HepG2 (cell line): Measurements from ENCODE around the gene SUN5. TPM values are rescaled to one million over a fixed set of nuclear protein-coding genes. Genes with fewer than 3 reads are reported as not detected.
A peak's percentile ranks its signal among the peaks of the same experiment; 100 is the strongest.

Experiments
- KMT2A ChIP-seq: sonication (generic); formaldehyde crosslinking; IDR thresholded peaks from 2 replicates; pipeline ENCODE4 v1.4.0; 2020; ENCODE audit warnings: missing genetic modification reagents
- PATZ1 ChIP-seq: sonication (generic); formaldehyde crosslinking; IDR thresholded peaks from 2 replicates; pipeline ENCODE4 v1.4.0; 2020; ENCODE audit warnings: missing genetic modification reagents
- SOX13 ChIP-seq, 3 experiments: fragments of 450-650 bp in 1 of 3; sonication (generic) in 1 of 3; formaldehyde crosslinking in 1 of 3; IDR thresholded peaks in 2 of 3; conservative IDR thresholded peaks in 1 of 3; 2 replicates each; pipeline versions ENCODE4 v1.5.0 to v1.6.1; 2016 to 2020; ENCODE audit warnings: antibody characterized with exemption in 1 of 3, mild to moderate bottlenecking in 1 of 3, missing compliant biosample characterization in 1 of 3, missing genetic modification reagents in 1 of 3, moderate library complexity in 1 of 3
- ZNF782 ChIP-seq: sonication (generic); formaldehyde crosslinking; IDR thresholded peaks from 2 replicates; pipeline ENCODE4 v1.4.0; 2020; ENCODE audit warnings: missing genetic modification reagents, mild to moderate bottlenecking, borderline replicate concordance
- polyA plus RNA-seq, 8 experiments: library from polyadenylated mRNA; depleted of rRNA in 3 of 8; stranded (reverse) in 7 of 8; unstranded in 1 of 8; fragments of >200 nt; fragmentation: Illumina TruSeq in 4 of 8; extraction: Trizol in 4 of 8; gene quantifications; 2 replicates each; pipeline versions ENCODE4 v1.2.1 to v1.2.3, GENCODE V29; 2011 to 2016; ENCODE audit warnings: low read depth in 4 of 8, missing spikeins in 1 of 8, mixed read lengths in 1 of 8; ENCODE audit not compliant: insufficient read depth in 1 of 8
- total RNA-seq, 5 experiments: library from RNA; depleted of rRNA; stranded (reverse); fragments of >200 nt; fragmentation: Illumina TruSeq; extraction: Trizol; gene quantifications; 2 replicates each; pipeline ENCODE4 v1.2.3, GENCODE V29; 2016; ENCODE audit warnings: low read depth in 1 of 5
- TF ChIP-seq, protein P1 (sequence below), 2 experiments: sonication (generic) in 1 of 2; formaldehyde crosslinking in 1 of 2; IDR thresholded peaks; 2 replicates each; pipeline versions ENCODE4 v1.6.1 to v1.9.0; 2014 to 2022; ENCODE audit warnings: antibody characterized with exemption in 1 of 2, borderline replicate concordance in 1 of 2, inconsistent platforms in 1 of 2, low read depth in 1 of 2, missing genetic modification reagents in 1 of 2
- TF ChIP-seq, protein P2 (sequence below): sonication (generic); formaldehyde crosslinking; IDR thresholded peaks from 2 replicates; pipeline ENCODE4 v1.4.0; 2020; ENCODE audit warnings: missing genetic modification reagents, borderline replicate concordance
- TF ChIP-seq, protein P3 (sequence below): sonication (generic); formaldehyde crosslinking; conservative IDR thresholded peaks from 2 replicates; pipeline ENCODE4 v1.4.0; 2020; ENCODE audit warnings: mild to moderate bottlenecking, missing genetic modification reagents, moderate library complexity

Gene SUN5
- total and polyA plus RNA-seq, 2 of the 13 experiments (the other 11 are each of a cell fraction or from before 2014, with no cell fraction given) = not detected

DNA sequence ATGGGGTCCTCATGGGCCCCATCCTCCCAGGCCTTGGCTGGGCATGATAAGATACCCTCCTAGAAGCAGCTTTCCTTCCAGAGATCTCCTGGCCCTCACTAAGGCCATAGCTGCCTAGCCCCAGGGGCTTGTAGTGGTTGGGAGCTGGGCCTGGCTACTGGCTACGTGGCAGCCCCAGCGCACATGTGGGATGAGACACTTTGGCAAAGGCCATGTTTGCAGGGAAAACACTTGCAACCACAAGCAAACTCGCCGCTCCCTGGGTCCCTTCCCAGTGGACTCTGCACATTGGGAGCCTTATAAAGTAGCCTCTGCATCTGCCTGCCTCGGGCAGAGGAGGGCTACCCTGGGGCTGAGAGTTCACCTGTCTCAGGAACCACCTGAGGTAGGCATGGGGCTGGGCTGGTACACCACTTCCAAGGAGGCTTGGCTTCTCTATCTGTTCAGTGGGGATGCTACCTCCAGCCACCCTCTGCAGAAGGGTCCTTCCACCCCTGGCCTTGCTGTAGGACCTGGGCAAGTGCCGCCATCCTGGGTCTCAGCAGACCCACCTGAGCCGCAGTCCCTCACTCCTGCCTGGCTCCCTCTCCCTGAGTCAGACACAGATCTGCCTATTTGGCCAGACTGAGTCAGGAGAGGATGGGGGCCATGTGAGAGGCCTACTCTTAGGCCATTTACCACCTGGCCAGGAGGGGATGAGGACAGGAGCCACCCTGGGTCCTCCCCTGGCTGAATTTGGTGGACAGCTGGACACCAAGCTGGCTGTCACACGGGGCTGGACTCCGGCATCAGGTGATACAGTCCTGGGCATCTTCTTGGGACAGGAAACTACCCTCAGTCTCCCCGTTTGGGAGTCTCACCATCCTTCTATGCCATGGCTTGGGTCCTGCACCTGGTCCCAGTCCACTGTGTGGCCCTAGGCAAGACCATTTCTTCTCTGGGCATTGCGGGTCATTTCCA, 3.4 kb upstream of the SUN5 start, which contains the start of gene BPIFB2 (continued):
- TF ChIP-seq SOX13 (IDR thresholded peaks at IDR 0.05) (peak; percentile 79), SOX13 (CRISPR knock-in tag; conservative IDR thresholded peaks at IDR 0.05 in 1 of 2, IDR thresholded peaks at IDR 0.05 in 1 of 2) (peak in 1 of 2 experiments; percentile 79; a peak in 3 of 4 replicates), ZNF782 (CRISPR knock-in tag) (peak; percentile 28; the same call in 1 of the 2 replicates), PATZ1 (peak; percentile 93), KMT2A (CRISPR knock-in tag) (peak; percentile 48; the same call in 1 of the 2 replicates)
- TF ChIP-seq, protein P1, sequence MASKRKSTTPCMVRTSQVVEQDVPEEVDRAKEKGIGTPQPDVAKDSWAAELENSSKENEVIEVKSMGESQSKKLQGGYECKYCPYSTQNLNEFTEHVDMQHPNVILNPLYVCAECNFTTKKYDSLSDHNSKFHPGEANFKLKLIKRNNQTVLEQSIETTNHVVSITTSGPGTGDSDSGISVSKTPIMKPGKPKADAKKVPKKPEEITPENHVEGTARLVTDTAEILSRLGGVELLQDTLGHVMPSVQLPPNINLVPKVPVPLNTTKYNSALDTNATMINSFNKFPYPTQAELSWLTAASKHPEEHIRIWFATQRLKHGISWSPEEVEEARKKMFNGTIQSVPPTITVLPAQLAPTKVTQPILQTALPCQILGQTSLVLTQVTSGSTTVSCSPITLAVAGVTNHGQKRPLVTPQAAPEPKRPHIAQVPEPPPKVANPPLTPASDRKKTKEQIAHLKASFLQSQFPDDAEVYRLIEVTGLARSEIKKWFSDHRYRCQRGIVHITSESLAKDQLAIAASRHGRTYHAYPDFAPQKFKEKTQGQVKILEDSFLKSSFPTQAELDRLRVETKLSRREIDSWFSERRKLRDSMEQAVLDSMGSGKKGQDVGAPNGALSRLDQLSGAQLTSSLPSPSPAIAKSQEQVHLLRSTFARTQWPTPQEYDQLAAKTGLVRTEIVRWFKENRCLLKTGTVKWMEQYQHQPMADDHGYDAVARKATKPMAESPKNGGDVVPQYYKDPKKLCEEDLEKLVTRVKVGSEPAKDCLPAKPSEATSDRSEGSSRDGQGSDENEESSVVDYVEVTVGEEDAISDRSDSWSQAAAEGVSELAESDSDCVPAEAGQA (IDR thresholded peaks at IDR 0.05; ENCODE audit: low read depth) = peak; percentile 15; the same call in 1 of the 2 replicates
- TF ChIP-seq, protein P1 (CRISPR knock-in tag; IDR thresholded peaks at IDR 0.05; ENCODE audit: borderline replicate concordance) = no peak
- TF ChIP-seq, protein P2, sequence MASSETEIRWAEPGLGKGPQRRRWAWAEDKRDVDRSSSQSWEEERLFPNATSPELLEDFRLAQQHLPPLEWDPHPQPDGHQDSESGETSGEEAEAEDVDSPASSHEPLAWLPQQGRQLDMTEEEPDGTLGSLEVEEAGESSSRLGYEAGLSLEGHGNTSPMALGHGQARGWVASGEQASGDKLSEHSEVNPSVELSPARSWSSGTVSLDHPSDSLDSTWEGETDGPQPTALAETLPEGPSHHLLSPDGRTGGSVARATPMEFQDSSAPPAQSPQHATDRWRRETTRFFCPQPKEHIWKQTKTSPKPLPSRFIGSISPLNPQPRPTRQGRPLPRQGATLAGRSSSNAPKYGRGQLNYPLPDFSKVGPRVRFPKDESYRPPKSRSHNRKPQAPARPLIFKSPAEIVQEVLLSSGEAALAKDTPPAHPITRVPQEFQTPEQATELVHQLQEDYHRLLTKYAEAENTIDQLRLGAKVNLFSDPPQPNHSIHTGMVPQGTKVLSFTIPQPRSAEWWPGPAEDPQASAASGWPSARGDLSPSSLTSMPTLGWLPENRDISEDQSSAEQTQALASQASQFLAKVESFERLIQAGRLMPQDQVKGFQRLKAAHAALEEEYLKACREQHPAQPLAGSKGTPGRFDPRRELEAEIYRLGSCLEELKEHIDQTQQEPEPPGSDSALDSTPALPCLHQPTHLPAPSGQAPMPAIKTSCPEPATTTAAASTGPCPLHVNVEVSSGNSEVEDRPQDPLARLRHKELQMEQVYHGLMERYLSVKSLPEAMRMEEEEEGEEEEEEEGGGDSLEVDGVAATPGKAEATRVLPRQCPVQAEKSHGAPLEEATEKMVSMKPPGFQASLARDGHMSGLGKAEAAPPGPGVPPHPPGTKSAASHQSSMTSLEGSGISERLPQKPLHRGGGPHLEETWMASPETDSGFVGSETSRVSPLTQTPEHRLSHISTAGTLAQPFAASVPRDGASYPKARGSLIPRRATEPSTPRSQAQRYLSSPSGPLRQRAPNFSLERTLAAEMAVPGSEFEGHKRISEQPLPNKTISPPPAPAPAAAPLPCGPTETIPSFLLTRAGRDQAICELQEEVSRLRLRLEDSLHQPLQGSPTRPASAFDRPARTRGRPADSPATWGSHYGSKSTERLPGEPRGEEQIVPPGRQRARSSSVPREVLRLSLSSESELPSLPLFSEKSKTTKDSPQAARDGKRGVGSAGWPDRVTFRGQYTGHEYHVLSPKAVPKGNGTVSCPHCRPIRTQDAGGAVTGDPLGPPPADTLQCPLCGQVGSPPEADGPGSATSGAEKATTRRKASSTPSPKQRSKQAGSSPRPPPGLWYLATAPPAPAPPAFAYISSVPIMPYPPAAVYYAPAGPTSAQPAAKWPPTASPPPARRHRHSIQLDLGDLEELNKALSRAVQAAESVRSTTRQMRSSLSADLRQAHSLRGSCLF (CRISPR knock-in tag) = no peak
- TF ChIP-seq, protein P3, sequence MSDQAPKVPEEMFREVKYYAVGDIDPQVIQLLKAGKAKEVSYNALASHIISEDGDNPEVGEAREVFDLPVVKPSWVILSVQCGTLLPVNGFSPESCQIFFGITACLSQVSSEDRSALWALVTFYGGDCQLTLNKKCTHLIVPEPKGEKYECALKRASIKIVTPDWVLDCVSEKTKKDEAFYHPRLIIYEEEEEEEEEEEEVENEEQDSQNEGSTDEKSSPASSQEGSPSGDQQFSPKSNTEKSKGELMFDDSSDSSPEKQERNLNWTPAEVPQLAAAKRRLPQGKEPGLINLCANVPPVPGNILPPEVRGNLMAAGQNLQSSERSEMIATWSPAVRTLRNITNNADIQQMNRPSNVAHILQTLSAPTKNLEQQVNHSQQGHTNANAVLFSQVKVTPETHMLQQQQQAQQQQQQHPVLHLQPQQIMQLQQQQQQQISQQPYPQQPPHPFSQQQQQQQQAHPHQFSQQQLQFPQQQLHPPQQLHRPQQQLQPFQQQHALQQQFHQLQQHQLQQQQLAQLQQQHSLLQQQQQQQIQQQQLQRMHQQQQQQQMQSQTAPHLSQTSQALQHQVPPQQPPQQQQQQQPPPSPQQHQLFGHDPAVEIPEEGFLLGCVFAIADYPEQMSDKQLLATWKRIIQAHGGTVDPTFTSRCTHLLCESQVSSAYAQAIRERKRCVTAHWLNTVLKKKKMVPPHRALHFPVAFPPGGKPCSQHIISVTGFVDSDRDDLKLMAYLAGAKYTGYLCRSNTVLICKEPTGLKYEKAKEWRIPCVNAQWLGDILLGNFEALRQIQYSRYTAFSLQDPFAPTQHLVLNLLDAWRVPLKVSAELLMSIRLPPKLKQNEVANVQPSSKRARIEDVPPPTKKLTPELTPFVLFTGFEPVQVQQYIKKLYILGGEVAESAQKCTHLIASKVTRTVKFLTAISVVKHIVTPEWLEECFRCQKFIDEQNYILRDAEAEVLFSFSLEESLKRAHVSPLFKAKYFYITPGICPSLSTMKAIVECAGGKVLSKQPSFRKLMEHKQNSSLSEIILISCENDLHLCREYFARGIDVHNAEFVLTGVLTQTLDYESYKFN (CRISPR knock-in tag) = peak; percentile 95
